ENCODE results near the gene UGT1A8.
A peak's percentile ranks its signal among the peaks of the same experiment; 100 is the strongest.
"Not testable (repeated sequence)": the region's sequence is repeated elsewhere in the genome, so short reads cannot be mapped to it uniquely, and the experiment has no call there.

The UGT1A8 gene
- 0 reads per million in 2 donors for total RNA-seq

DNA sequence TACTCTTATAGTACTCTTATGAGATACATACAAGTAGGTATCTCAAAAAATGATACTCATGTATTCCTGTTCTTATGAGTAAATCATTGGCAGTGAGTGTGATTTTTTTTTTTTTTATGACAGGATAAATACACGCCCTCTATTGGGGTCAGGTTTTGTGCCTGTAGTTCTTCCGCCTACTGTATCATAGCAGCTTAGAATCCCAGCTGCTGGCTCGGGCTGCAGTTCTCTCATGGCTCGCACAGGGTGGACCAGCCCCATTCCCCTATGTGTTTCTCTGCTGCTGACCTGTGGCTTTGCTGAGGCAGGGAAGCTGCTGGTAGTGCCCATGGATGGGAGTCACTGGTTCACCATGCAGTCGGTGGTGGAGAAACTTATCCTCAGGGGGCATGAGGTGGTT, at the start of gene UGT1A8:
UGT1A8 (plus strand) TSS at position 158 of the 400 bp plus-strand sequence; CDS start at position 233, 75 bp downstream.
- not testable (repeated sequence) for DNase-seq

DNA sequence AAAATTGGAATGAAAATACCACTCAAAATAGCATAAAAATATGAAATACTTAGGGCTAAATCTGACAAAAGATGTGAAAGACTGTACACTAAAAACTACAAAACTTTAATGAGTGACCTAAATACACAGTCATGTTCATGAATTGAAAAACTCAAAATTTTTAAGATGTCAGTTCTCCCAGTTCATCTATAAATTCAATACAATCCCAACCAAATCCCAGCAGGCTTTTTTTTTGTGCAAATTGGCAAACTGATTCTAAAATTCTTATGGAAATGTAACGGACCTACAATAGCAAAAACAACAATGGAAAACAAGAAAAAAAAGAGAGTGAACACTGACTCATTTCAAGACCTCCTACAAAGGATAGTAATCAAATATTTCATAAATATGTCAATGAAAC, 46.4 kb upstream of the UGT1A8 start:
- no peak for DNase-seq

DNA sequence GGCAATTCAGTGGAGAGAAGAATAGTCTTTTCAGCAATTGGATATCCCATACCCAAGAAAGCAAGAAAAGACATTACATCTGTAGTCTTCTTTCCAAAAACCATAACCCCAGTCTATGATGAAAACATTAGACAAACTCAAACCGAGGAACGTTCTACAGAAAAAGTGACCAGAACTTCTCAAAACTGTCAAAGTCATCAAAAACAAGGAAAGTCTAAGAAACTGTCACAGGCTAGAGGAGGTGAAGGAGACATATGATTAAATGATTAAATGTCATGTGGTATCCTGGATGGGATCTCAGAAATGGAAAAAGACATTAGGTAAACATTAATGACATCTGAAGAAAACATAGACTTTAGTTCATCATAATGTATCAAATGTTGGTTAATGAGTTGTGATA, 46.0 kb upstream of the UGT1A8 start:
- no peak for DNase-seq

DNA sequence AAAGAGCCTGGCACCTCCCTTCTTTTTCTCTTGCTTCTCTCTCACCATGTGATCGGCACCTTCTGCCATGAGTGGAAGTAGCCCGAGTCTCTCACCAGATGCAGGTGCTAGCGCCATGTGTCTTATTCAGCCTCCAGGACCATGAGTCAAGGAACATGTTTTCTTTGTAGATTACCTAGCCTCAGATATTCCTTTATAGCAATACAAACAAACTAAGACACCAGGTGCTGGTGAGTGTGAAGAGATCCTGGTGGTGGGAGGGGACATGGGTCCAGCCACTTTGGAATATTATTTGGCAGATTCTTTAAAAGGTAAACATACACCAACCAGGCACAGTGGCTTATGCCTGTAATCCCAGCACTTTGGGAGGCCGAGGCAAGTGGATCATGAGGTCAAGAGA, 45.0 kb upstream of the UGT1A8 start:
- DNase-seq: no peak

DNA sequence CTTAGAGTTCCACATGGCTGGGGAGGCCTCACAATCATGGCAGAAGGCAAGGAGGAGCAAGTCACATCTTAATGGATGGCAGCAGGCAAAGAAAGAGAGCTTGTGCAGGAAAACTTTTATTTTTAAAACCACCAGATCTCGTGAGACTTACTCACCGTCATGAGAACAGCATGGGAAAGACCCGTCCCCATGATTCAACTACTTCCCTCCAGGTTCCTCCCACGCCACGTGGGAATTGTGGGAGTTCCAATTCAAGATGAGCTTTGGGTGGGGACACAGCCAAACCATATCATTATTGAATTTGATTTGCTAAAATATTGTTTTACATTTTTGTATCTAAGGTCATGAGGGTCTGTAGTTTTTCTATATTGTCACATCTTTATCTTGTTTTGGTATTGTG, 40.1 kb upstream of the UGT1A8 start:
- not testable (repeated sequence) for DNase-seq

DNA sequence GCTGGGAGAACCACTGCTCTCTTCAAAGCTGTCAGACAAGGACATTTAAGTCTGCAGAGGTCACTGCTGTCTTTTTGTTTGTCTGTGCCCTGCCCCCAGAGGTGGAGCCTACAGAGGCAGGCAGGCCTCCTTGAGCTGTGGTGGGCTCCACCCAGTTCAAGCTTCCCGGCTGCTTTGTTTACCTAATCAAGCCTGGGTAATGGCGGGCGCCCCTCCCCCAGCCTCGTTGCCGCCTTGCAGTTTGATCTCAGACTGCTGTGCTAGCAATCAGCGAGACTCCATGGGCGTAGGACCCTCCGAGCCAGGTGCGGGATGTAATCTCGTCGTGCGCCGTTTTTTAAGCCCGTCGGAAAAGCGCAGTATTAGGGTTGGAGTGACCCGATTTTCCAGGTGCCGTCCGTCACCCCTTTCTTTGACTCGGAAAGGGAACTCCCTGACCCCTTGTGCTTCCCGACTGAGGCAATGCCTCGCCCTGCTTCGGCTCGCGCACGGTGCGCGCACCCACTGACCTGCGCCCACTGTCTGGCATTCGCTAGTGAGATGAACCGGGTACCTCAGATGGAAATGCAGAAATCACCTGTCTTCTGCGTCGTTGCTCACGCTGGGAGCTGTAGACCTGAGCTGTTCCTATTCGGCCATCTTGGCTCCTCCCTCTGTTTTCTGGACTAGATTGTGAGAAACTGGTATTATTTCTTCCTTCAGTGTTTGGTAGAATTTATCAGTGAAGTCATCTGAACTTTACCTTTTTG, 34.0 kb upstream of the UGT1A8 start:
- not testable (repeated sequence) for DNase-seq

DNA sequence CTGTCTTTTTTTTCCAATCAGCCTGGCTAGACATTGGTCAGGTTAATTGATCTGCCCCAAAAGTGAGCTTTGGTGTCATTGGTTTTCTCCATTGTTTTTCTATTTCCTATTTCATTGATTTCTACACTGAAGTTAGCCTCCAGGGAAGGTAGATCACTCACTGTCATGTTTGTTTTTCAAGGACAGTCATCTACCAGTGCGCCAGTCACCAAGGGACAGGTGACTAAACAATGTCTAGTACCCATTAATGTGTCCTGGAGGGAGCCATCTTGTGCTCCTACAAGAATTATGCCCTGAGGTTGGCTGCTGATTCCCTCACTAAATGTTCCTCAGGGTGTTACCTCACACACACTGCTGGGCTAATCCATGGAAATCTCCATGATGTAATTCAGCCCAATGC, 33.2 kb upstream of the UGT1A8 start:
- DNase-seq: no peak

DNA sequence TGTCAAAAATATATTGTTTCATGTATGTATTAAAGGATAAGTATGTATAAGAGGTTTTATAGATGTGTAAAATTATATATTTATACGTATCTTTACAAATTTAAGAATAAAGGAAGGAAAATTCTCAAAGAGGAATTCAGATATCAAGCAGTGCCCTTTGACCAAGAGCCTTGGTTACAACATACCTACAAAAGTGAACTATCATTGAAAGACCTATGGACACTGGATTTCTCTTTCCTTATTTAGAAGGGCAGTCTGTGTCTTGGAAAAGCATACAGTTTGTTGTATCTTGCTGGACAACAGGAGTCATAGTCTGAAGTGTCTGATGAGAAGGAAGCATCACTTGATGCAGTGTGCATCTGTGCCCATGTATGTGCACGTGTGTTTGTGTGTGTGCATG, 29.0 kb upstream of the UGT1A8 start:
- no peak for DNase-seq

DNA sequence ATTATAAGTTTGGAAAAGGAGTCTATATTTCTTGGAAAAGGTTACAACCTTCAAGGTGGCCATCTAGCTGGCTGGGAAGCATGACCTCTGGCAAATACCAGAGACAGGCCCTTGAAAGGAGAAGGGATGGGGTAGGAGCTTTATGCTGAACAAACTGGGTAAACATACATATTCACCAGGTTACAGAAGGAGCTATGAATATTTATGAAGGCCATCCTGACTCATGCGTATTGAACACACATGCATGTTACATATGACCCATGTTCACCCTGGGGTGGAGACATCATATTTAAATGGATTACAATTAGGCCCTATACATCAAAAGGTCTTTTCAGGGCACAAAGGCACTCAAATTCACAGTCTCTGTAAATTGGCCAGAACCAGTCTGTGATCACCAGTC, 24.7 kb upstream of the UGT1A8 start:
- not testable (repeated sequence) for DNase-seq

DNA sequence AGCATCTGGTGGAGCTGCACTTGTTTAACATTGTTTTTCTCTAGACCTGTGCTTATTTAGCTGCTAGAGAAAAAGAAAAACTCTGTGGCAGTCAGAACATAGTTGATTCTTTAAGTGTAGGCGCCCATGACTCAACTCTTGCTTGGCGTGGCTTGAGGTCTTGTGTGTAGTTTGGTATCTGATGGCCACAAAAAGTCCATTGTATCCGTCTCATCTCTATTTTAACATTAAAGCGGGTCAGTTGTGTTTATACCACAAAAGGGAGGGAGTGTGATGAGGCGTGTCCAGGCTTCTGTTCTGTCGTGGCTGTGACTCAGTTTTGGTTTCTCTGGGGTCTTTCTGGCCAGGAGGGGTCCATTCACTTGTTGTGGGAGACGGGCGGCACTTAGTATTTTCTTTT, 24.2 kb upstream of the UGT1A8 start:
- DNase-seq: peak in 1 of 5 experiments; percentile 17

DNA sequence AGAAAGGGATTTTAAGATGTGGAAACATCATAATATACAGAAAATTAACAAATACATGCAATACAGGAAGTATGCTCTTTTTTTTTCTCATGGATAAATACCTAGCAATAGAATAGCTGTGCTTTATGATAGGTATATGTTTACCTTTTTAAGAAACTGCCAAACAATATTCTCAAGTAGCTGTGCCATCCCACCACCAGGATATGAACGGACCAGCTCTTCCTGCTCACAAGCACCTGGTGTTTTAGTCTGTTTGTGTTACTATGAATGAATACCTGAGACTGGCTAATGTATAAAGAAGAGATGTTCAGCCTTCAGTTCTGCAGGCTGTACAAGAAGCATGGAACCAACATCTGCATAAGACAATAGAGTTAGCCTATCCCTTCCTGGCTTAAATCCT, 19.9 kb upstream of the UGT1A8 start:
- no peak for DNase-seq

DNA sequence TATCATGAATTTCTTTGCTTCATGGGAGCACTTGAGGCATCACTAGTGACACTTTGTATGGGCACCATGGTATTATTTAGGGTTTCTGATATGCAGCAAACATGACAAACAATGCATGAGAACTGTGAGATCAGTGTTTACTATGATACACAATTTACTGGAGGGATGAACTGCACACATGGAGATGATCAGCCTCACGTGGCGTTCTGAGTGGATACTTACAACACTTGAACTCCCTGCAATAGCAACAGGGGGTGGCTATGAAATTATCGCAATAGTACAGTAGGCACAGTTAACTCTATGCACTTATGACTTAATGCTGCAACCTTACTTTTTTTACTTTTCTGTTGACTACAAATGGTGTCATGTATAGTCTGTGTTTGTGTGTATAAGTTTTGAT, 18.5 kb upstream of the UGT1A8 start:
- no peak for DNase-seq

DNA sequence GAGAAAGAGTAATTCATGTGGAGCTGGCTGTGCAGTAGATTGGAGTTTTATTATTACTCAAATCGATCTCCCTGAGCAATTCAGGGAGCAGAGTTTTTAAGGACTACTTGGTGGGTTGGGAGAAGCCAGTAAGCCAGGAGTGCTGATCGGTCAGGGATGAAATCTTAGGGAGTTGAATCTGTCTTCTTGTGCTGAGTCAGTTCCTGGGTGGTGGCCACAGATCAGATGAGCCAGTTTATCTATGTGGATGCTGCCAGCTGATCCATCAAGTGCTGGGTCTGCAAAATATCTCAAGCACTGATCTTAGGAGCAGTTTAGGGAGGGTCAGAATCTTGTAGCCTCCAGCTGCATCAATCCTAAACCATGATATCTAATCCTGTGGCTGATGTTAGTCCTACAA, 17.0 kb upstream of the UGT1A8 start:
- no peak for DNase-seq

DNA sequence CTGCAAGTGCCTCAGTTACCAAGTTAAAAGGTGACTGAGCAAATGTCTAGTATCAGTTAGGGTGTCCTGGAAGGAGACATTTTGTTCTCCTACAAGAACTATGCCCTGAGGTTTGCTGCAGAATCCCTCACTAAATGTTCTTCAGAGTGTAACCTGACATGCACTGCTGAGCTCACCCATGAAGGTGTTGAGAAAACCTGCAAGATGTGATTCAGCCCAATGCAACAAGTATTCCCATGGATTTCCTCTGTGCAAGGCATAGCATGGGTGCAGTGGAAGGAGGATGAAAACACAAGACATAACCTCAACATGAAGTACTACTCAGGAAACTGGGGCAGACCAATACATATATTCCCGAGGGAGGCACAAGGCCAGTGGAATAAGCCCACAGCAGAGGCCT, 15.4 kb upstream of the UGT1A8 start:
- no peak for DNase-seq

DNA sequence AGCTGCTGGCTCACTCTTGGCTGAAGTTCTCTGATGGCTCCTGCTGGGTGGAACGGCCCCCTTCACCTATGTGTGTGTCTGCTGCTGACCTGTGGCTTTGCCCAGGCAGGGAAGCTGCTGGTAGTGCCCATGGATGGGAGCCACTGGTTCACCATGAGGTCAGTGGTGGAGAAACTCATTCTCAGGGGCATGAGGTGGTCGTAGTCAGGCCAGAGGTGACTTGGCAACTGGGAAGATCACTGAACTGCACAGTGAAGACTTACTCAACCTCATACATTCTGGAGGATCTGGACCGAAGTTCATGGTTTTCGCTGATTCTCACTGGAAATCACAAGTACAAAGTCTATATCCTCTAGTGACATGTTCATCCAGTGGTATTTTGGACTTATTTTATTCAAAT, 13.9 kb upstream of the UGT1A8 start:
- no peak for DNase-seq

DNA sequence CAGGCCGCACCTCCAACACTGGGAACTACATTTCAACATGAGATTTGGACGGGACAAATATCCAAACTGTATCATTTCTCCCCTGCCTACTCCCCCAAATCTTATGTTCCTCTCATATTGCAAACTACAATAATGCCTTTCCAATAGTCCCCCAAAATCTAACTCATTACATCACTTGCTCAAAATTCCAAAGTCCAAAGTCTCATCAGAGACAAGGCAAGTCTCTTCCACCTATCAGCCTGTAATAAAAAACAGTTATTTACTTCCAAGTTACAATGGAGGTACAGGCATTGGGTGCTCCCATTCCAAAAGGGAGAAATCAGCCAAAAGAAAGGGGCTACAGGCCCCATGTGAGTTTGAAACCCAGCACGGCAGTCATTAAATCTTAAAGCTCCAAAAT, 12.6 kb upstream of the UGT1A8 start:
- DNase-seq: no peak

DNA sequence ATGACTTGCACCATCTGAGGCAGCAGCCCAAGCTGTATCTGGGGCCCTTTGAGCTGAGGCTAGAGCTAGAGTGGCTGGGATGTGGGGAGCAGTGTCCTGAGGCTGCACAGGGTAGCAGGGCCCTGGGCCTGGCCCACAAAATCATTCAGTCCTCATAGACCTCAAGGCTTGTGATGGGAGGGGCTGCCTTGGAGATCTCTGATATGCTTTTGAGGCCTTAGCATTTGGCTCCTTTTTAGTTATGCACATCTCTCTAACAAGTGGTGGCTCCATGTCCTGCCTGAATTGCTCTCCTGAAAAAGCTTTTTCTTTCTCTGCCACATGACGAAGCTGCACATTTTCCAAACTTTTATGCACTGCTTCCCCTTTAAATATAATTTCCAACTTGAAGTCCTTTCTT, 11.8 kb upstream of the UGT1A8 start:
- DNase-seq: no peak

DNA sequence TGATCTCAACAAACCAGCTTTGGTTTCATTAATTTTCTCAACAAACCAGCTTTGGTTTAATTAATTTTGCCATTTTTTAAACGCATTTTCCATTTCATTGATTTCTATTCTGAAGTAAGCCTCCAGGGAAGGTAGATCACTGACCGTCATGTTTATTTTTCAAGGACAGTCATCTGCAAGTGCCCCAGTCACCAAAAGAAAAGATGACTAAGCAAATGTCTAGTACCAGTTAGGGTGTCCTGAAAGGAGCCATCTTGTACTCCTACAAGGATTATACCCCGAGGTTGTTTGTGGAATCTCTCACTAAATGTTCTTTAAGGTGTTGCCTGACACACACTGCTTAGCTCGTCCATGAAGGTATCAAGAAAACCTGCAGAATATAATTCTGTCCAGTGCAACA, 6.1 kb upstream of the UGT1A8 start:
- DNase-seq: no peak

DNA sequence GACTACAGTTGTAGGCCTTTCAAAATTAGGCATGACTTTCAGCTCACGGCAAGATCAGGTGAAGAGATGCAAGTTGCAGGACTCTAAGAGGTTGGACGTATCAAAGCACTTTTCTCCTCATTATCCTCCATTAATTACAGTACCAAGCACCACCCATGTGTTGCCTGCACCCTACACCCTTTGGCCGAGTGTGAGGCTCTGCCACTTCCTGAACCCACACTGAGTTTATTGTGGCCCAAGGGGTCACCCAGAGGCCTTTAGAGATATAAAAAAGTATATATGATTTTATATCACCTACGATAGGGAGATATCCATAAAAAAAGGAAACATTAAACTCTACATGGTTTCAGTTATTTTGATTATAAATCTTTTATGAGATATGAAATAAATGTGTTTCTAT, 2.8 kb downstream of the UGT1A8 start:
- DNase-seq: no peak

DNA sequence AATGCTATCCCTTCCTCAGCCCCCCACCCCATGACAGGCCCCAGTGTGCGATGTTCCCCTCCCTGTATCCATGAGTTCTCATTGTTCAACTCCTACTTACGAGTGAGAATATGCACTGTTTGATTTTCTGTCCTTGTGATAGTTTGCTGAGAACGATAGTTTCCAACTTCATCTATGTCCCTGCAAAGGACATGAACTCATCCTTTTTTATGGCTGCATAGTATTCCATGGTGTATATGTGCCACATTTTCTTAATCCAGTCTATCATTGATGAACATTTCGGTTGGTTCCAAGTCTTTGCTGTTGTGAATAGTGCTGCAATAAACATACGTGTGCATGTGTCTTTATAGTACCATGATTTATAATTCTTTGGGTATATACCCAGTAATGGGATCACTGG, 4.4 kb downstream of the UGT1A8 start:
- not testable (repeated sequence) for DNase-seq

DNA sequence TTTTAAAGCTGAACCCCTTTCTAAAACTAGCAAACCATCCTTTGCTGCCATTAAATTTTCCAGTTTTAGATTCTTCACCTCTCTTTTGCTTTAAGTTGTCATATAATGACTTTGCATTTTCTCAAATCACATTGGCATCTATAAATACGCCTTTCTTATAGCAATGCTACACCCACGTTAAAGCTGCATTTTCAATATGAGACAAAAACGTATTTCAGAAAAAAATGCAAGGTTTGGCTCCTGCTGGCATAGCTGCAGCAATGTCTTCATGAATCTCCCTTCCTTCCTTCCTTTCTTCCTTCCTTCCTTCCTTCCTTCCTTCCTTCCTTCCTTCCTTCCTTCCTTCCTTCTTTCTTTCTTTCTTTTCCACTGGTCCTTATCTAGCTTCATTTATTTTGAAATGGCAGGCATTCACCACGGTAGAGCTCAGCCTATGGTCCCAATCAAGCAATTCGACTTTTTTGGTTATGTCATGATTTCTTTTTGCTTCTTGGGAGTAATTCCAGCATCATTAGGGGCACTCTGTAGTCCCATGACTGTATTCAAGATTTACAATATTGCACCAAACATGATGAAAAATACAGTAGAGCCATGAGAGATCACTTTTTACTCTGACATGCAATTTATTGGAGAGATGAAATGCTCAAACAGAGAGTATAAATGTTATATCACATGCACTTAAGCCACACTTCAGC, 10.0 kb downstream of the UGT1A8 start:
- no peak for DNase-seq

DNA sequence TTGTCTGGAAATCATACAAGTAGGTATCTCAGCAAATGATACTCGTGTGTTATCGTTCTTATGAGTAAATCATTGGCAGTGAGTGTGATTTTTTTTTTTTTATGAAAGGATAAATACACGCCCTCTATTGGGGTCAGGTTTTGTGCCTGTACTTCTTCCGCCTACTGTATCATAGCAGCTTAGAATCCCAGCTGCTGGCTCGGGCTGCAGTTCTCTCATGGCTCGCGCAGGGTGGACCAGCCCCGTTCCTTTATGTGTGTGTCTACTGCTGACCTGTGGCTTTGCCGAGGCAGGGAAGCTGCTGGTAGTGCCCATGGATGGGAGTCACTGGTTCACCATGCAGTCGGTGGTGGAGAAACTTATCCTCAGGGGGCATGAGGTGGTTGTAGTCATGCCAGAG, 18.9 kb downstream of the UGT1A8 start, which contains the start of gene UGT1A10:
UGT1A10 (plus strand) TSS at position 143 of the 400 bp plus-strand sequence; CDS start at position 218, 75 bp downstream.
- DNase-seq: not testable (repeated sequence)

DNA sequence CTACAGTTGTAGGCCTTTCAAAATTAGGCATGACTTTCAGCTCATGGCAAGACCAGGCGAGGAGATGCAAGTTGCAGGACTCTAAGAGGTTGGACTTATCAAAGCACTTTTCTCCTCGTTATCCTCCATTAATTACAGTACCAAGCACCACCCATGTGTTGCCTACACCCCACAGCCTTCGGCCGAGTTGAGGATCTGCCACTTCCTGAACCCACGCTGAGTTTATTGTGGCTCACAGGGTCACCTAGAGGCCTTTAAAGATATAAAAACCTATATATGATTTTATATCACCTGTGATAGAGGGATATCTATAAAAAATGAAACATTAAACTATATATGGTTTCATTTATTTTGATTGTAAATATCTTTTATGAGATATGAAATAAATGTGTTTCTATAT, 21.4 kb downstream of the UGT1A8 start:
- DNase-seq: peak in 1 of 5 experiments; percentile 11

DNA sequence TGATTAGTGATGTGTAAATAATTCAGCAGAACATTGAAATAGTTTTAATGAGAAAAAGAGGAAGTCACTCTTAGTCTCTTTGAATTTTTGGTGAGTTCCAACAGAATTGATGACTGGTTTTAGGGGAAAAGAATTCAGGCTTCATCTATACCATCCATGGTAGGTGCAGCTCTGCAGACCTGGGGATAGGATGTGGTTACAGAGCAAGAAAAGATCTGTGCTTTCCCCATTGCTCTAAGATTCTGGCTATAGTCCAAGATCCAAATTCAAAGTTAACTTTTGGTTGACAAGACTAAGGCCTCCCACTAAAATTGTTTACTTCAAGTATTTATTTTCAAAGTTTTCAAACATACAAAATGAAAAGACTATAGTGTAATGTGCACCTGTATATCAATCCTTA, 22.4 kb downstream of the UGT1A8 start:
- DNase-seq: no peak
